IPS DF 6.9 (cell line): ENCODE data around the gene SLC29A1.

Experiments
- DNase-seq: peaks from one replicate; pipeline ENCODE4 v3.0.0-alpha.2; 2013; ENCODE audit warnings: low read depth, low spot score
- H3K27ac ChIP-seq: one replicate; pipeline ENCODE4 v1.5.1; 2013; ENCODE audit warnings: low read length, control low read depth
- H3K27me3 ChIP-seq: 2 replicates; pipeline ENCODE4 v1.6.1; 2013; ENCODE audit warnings: mild to moderate bottlenecking, low read length; ENCODE audit not compliant: control insufficient read depth, insufficient read depth
- H3K36me3 ChIP-seq: 2 replicates; pipeline ENCODE4 v1.6.1; 2013; ENCODE audit warnings: low read length; ENCODE audit not compliant: control insufficient read depth, insufficient read depth
- H3K4me1 ChIP-seq: 2 replicates; pipeline ENCODE4 v1.6.1; 2013; ENCODE audit warnings: low read length; ENCODE audit not compliant: control insufficient read depth, insufficient read depth
- H3K4me3 ChIP-seq: 2 replicates; pipeline ENCODE4 v1.5.1; 2013; ENCODE audit warnings: mild to moderate bottlenecking, low read length
- H3K9me3 ChIP-seq: 2 replicates; pipeline ENCODE4 v1.6.1; 2013; ENCODE audit warnings: low read length, inconsistent platforms; ENCODE audit not compliant: control insufficient read depth, insufficient read depth
- WGBS: extraction: QIAGEN DNeasy Blood & Tissue Kit; methylation state at CpG from one replicate; pipeline ENCODE4 v1.1.7; 2013; ENCODE audit warnings: mixed read lengths, missing lambda C conversion rate; ENCODE audit not compliant: insufficient read length, insufficient coverage; 5-methylcytosine and 5-hydroxymethylcytosine counted together

Gene SLC29A1

GRCh38 chr6:44248579-44248978 is 25.2 kb downstream of the SLC29A1 start:
- Histone ChIP-seq H3K27ac (no peak overlapping the region), H3K36me3 (peaks cover 43% of the 10 kb centered on the region), H3K4me1 (no peaks in the 10 kb centered on the region; the same call in 1 of the 2 replicates), H3K4me3 (peak overlapping the region; percentile 79; the same call in 1 of the 2 replicates), H3K27me3 (no peaks in the 10 kb centered on the region), H3K9me3 (no peaks in the 10 kb centered on the region)
- no CpG with 5 or more reads among the region's 1 CpG for WGBS
- DNase-seq: no peak

GRCh38 chr6:44249082-44249748 is 25.8 kb downstream of the SLC29A1 start:
- no peak overlapping the region for H3K4me3 ChIP-seq
- H3K36me3 ChIP-seq: peaks cover 48% of the 10 kb centered on the region
- no peak overlapping the region for H3K27ac ChIP-seq
- no peaks in the 10 kb centered on the region for H3K9me3 ChIP-seq
- no peaks in the 10 kb centered on the region; the same call in 1 of the 2 replicates for H3K4me1 ChIP-seq
- no peaks in the 10 kb centered on the region for H3K27me3 ChIP-seq
- DNase-seq: no peak
- WGBS: no CpG with 5 or more reads among the region's 9 CpGs

- no peaks in the 10 kb centered on the region for H3K4me1 ChIP-seq
- 100% methylated on average over 2 of the region's 6 CpGs for whole genome bisulfite sequencing
- H3K36me3 ChIP-seq: peaks cover 58% of the 10 kb centered on the region
- no peak overlapping the region for H3K27ac ChIP-seq
- no peaks in the 10 kb centered on the region for H3K9me3 ChIP-seq
- DNase-seq: no peak
- H3K4me3 ChIP-seq: no peak overlapping the region
- H3K27me3 ChIP-seq: no peaks in the 10 kb centered on the region
Measured at GRCh38 chr6:44250067-44250717, 26.8 kb downstream of the SLC29A1 start.

GRCh38 chr6:44250718-44251123 is 27.3 kb downstream of the SLC29A1 start:
- Histone ChIP-seq H3K9me3 (no peaks in the 10 kb centered on the region), H3K36me3 (peaks cover 59% of the 10 kb centered on the region), H3K27ac (no peak overlapping the region), H3K4me3 (no peak overlapping the region), H3K27me3 (no peaks in the 10 kb centered on the region), H3K4me1 (no peaks in the 10 kb centered on the region)
- no peak for DNase-seq
- no CpG with 5 or more reads among the region's 3 CpGs for WGBS

GRCh38 chr6:44251576-44252524 is 28.5 kb downstream of the SLC29A1 start:
- H3K27ac ChIP-seq: no peak overlapping the region
- WGBS: no CpG with 5 or more reads among the region's 14 CpGs
- no peaks in the 10 kb centered on the region for H3K4me1 ChIP-seq
- DNase-seq: no peak
- no peaks in the 10 kb centered on the region for H3K27me3 ChIP-seq
- peaks cover 59% of the 10 kb centered on the region for H3K36me3 ChIP-seq
- no peaks in the 10 kb centered on the region for H3K9me3 ChIP-seq
- H3K4me3 ChIP-seq: no peak overlapping the region

- DNase-seq: no peak
- WGBS: no CpG with 5 or more reads among the region's 10 CpGs
- H3K4me1 ChIP-seq: no peaks in the 10 kb centered on the region
- H3K9me3 ChIP-seq: no peaks in the 10 kb centered on the region
- no peaks in the 10 kb centered on the region for H3K27me3 ChIP-seq
- H3K27ac ChIP-seq: no peak overlapping the region
- no peak overlapping the region for H3K4me3 ChIP-seq
- H3K36me3 ChIP-seq: peaks cover 59% of the 10 kb centered on the region
Measured at GRCh38 chr6:44253307-44254101, 30.1 kb downstream of the SLC29A1 start.

GRCh38 chr6:44254191-44255104 is 31.1 kb downstream of the SLC29A1 start:
- H3K27ac ChIP-seq: no peak overlapping the region
- H3K9me3 ChIP-seq: no peaks in the 10 kb centered on the region
- no peaks in the 10 kb centered on the region for H3K4me1 ChIP-seq
- H3K36me3 ChIP-seq: peaks cover 51% of the 10 kb centered on the region
- no peaks in the 10 kb centered on the region for H3K27me3 ChIP-seq
- WGBS: no CpG with 5 or more reads among the region's 12 CpGs
- H3K4me3 ChIP-seq: no peak overlapping the region
- DNase-seq: no peak

GRCh38 chr6:44255105-44255808 is 31.9 kb downstream of the SLC29A1 start:
- H3K27ac ChIP-seq: no peak overlapping the region
- H3K36me3 ChIP-seq: peaks cover 43% of the 10 kb centered on the region
- H3K4me3 ChIP-seq: no peak overlapping the region
- H3K4me1 ChIP-seq: no peaks in the 10 kb centered on the region
- DNase-seq: no peak
- H3K27me3 ChIP-seq: no peaks in the 10 kb centered on the region
- H3K9me3 ChIP-seq: no peaks in the 10 kb centered on the region
- no CpG with 5 or more reads among the region's 16 CpGs for WGBS
